DMS114 treated with DMSO at 0.1 percent for 48 hours (cell line): ENCODE data around the gene GDF10.

Source experiments
- DNase-seq: peaks from one replicate; lab custom pipeline; 2025; ENCODE audit not compliant: unreplicated experiment; lab: John Stamatoyannopoulos, UW

Gene GDF10

GRCh38 chr10:47350671-47351640 is 51.0 kb downstream of the GDF10 start:
- DNase-seq: no peak

- no peak for DNase-seq
Measured at GRCh38 chr10:47351899-47352815, 52.2 kb downstream of the GDF10 start.

- DNase-seq: no peak
Measured at GRCh38 chr10:47353351-47353750, 53.4 kb downstream of the GDF10 start.

GRCh38 chr10:47354165-47354564 is 54.2 kb downstream of the GDF10 start:
- no peak for DNase-seq

GRCh38 chr10:47354900-47355299 is 54.9 kb downstream of the GDF10 start:
- no peak for DNase-seq

GRCh38 chr10:47356708-47357107 is 56.7 kb downstream of the GDF10 start:
- no peak for DNase-seq

- no peak for DNase-seq
Measured at GRCh38 chr10:47357131-47357582, 57.2 kb downstream of the GDF10 start.

GRCh38 chr10:47357911-47358310 is 57.9 kb downstream of the GDF10 start:
- DNase-seq: no peak

- no peak for DNase-seq
Measured at GRCh38 chr10:47358457-47358856, 58.5 kb downstream of the GDF10 start.

GRCh38 chr10:47359101-47359500 is 59.1 kb downstream of the GDF10 start:
- DNase-seq: no peak

- DNase-seq: no peak
Measured at GRCh38 chr10:47359626-47360418, 59.8 kb downstream of the GDF10 start.

- no peak for DNase-seq
Measured at GRCh38 chr10:47360419-47361040, 60.5 kb downstream of the GDF10 start.

- no peak for DNase-seq
Measured at GRCh38 chr10:47361293-47361692, 61.3 kb downstream of the GDF10 start.

- DNase-seq: no peak
Measured at GRCh38 chr10:47362199-47362598, 62.2 kb downstream of the GDF10 start.
